ENCODE measurements around the gene ADGRD2. TPM values are rescaled to one million over a fixed set of nuclear protein-coding genes. Genes with fewer than 3 reads are reported as not detected.

ADGRD2 gene
- polyA plus RNA-seq, 1 donor (not counting 4 experiments of a cell fraction or from before 2014, with no cell fraction given), result not detected

DNA sequence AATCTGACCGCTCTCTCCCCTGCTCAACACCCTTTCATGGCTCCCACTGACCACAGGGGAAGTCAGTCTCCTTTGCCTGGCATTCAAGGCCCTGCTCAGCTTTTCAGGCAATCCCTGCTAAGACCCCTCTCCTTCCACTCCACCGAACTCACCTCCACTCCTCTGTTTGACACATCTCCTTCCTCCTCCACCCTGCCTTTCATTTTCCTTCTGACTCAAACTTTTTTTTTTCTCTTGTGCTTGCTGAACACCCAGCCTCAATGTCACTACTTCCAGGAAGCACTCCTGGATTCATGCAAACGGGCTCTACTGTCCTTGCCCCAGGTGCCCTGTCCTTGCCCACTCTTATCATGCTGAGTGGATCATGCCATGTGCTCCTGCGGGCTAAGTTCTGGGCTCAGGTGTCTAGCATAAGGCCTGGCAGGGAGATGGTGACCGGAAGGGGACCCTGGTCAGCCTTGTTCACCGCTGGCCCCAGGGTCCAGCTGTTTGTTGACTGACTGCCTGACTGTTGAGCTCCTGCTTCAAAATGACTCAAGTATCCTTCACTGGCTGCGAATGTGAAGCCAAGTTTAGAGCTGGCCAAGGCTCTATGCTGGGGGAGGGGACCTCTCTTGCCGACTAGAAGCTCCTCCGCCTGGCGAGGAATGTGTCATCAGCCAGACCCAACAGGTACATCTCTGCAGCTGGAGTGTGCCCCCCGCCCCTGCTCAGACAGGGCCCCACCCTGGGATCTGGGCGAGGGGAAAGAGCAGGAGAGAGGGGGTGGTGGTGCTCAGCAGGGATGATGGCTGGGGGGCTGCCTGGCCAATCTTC is 50.8 kb downstream of the ADGRD2 start:
- no peaks in the 10 kb centered on the region for H3K9me3 ChIP-seq (ENCODE audit: control insufficient read depth, low read depth, low read length)
- H3K4me3 ChIP-seq (ENCODE audit: control insufficient read depth in 2 of 3, extremely low read depth in 1 of 3, insufficient read depth in 2 of 3, low read depth in 1 of 3, low read length in 3 of 3), result no peak overlapping the region
- no peaks in the 10 kb centered on the region for H3K36me3 ChIP-seq (ENCODE audit: control insufficient read depth in 2 of 2, extremely low read depth in 1 of 2, insufficient read depth in 2 of 2, low read length in 2 of 2)
- peaks cover 7% of the 10 kb centered on the region for H3K4me1 ChIP-seq (ENCODE audit: control insufficient read depth, extremely low read depth, insufficient read depth, low read length)
- H3K4me2 ChIP-seq (ENCODE audit: control insufficient read depth, extremely low read depth, insufficient read depth, low read depth, low read length), result no peak overlapping the region
- TF ChIP-seq EZH2 (IDR thresholded peaks at IDR 0.05; ENCODE audit: low read length) (no peak), CTCF (optimal IDR thresholded peaks at IDR 0.05 in 1 of 3, IDR thresholded peaks at IDR 0.05 in 1 of 3, conservative IDR thresholded peaks at IDR 0.05 in 1 of 3; ENCODE audit: extremely low read depth in 1 of 3, insufficient read depth in 2 of 3, low read length in 3 of 3) (no peak)
- no peak overlapping the region for H3K27ac ChIP-seq (ENCODE audit: control insufficient read depth, insufficient read depth, low read length)
- H3K9ac ChIP-seq (ENCODE audit: control insufficient read depth, extremely low read depth, insufficient read depth, low read length), result no peak overlapping the region
- peaks cover 54% of the 10 kb centered on the region for H3K27me3 ChIP-seq (ENCODE audit: control insufficient read depth, extremely low read depth, insufficient read depth, low read length)
- DNase-seq (ENCODE audit: low read depth, low spot score), result no peak
- dilution Hi-C loops (cut with MboI; ENCODE audit: extremely low pct_ligation_motif_present, low sequenced_read_pairs), result no loop called here
- H2AFZ ChIP-seq (ENCODE audit: control insufficient read depth, low read length), result no peak overlapping the region
- no peaks in the 10 kb centered on the region for H4K20me1 ChIP-seq (ENCODE audit: control insufficient read depth, extremely low read depth, insufficient read depth, low read length)
- H3K79me2 ChIP-seq (ENCODE audit: control insufficient read depth, insufficient read depth, low read length), result no peaks in the 10 kb centered on the region
- FAIRE-seq, result no peak
- H3K9me1 ChIP-seq (ENCODE audit: control insufficient read depth, extremely low read depth, insufficient read depth, low read length), result no peaks in the 10 kb centered on the region

- no peaks in the 10 kb centered on the region for H3K79me2 ChIP-seq (ENCODE audit: control insufficient read depth, insufficient read depth, low read length)
- FAIRE-seq, result no peak
- dilution Hi-C loops (cut with MboI; ENCODE audit: extremely low pct_ligation_motif_present, low sequenced_read_pairs), result no loop called here
Measured at GRCh38 chr9:124501771-124502320, 51.6 kb downstream of the ADGRD2 start.

More at GRCh38 chr9:124501771-124502320, 51.6 kb downstream of the ADGRD2 start:
- Histone ChIP-seq H4K20me1 (ENCODE audit: control insufficient read depth, extremely low read depth, insufficient read depth, low read length) (no peaks in the 10 kb centered on the region), H3K9me3 (ENCODE audit: control insufficient read depth, low read depth, low read length) (no peaks in the 10 kb centered on the region), H2AFZ (ENCODE audit: control insufficient read depth, low read length) (no peak overlapping the region), H3K4me3 (ENCODE audit: control insufficient read depth in 2 of 3, extremely low read depth in 1 of 3, insufficient read depth in 2 of 3, low read depth in 1 of 3, low read length in 3 of 3) (no peak overlapping the region), H3K4me1 (ENCODE audit: control insufficient read depth, extremely low read depth, insufficient read depth, low read length) (peaks cover 9% of the 10 kb centered on the region), H3K36me3 (ENCODE audit: control insufficient read depth in 2 of 2, extremely low read depth in 1 of 2, insufficient read depth in 2 of 2, low read length in 2 of 2) (no peaks in the 10 kb centered on the region), H3K27me3 (ENCODE audit: control insufficient read depth, extremely low read depth, insufficient read depth, low read length) (peaks cover 57% of the 10 kb centered on the region), H3K9me1 (ENCODE audit: control insufficient read depth, extremely low read depth, insufficient read depth, low read length) (no peaks in the 10 kb centered on the region), H3K9ac (ENCODE audit: control insufficient read depth, extremely low read depth, insufficient read depth, low read length) (no peak overlapping the region), H3K4me2 (ENCODE audit: control insufficient read depth, extremely low read depth, insufficient read depth, low read depth, low read length) (no peak overlapping the region), H3K27ac (ENCODE audit: control insufficient read depth, insufficient read depth, low read length) (no peak overlapping the region)
- no peak for DNase-seq (ENCODE audit: low read depth, low spot score)
- TF ChIP-seq CTCF (optimal IDR thresholded peaks at IDR 0.05 in 1 of 3, IDR thresholded peaks at IDR 0.05 in 1 of 3, conservative IDR thresholded peaks at IDR 0.05 in 1 of 3; ENCODE audit: extremely low read depth in 1 of 3, insufficient read depth in 2 of 3, low read length in 3 of 3), result no peak
- TF ChIP-seq EZH2 (IDR thresholded peaks at IDR 0.05; ENCODE audit: low read length), result no peak

Data from keratinocyte (primary cell).